GM21381 (cell line): ENCODE measurements around the gene TRRAP.

Source experiments
- ATAC-seq: cut with Tn5 transposase; IDR thresholded peaks from one replicate; pipeline ENCODE4 v1.9.1; 2021; ENCODE audit warnings: mild to moderate bottlenecking, moderate library complexity; ENCODE audit not compliant: unreplicated experiment

TRRAP gene

DNA sequence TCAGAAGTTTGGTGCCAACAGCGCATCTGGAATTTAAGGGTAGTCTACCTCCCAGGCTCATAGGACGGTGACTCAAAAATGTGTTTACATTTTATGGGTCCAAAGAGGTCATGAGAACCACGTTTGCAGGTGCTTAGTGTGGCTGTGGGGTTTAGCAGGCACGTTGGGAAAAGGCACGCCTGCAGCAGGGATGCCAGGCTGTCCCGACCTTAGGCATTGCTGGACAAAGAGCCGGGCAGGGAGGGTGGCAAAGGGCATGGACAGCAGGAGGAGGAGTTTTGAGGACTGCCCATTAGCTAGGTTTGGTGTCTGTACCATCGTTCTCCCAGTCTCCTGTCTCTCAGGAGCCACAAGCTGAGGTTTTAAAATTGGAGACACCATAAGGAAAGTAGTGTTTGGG is 104.4 kb downstream of the TRRAP start:
- no peak for ATAC-seq

DNA sequence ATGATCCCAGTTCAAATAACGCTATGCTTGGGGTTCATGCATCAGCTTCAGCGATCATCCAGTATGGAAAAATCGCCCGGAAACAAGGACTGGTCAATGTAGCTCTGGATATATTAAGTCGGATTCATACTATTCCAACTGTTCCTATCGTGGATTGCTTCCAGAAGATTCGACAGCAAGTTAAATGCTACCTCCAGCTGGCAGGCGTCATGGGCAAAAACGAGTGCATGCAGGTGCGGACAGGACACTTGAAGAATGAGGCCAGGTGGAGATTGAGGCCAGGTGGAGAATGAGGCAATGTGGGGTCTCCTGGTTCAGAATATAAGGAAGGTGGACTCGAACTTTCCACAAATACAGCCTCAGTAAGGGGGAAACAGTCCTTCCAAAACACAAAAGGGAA is 105.8 kb downstream of the TRRAP start:
- ATAC-seq = no peak

- no peak for ATAC-seq
Measured at GRCh38 chr7:98985406-98985805, 107.1 kb downstream of the TRRAP start.

DNA sequence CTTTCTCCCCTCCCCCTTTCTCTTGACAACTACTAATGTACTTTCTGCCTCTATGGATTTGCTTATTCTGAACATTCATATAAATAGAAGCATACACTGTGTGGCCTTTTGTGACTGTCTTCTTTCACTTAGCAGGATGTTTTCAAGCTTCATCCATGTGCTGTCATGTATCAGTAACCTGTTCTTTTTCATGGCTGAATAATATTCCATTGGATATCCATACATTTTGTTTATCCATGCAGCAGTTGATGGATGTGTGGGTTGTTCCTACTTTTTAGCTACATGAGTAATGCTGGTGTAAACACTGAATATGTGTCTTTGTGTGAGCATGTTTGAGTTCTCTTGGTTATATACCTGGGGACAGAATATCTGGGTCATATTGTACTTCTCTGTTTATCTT is 107.6 kb downstream of the TRRAP start:
- ATAC-seq = no peak

GRCh38 chr7:98988641-98989040 is 110.3 kb downstream of the TRRAP start:
- ATAC-seq = no peak

- no peak for ATAC-seq
Measured at GRCh38 chr7:98990356-98990755, 112.0 kb downstream of the TRRAP start.

DNA sequence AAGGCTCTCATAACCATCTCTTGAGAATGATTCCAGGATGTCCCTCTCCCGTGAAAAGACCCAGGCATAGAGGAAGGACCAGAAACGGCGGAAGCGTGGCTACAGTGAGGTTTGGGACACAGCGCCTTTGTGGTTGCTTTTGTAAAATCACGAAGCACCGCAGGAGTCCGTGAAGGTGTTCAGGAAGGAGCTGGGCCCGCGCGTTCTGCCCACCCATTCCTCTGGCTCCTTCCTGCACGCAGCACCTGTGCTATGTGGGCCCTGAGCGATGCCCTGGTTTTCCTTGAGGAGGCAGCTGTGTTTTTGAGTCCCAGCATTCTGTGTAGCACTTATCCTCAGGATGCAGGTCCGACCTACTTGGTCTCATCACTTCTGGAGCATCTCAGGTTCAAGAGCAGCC is 112.8 kb downstream of the TRRAP start:
- no peak for ATAC-seq

- no peak for ATAC-seq
Measured at GRCh38 chr7:98992076-98992475, 113.7 kb downstream of the TRRAP start.

DNA sequence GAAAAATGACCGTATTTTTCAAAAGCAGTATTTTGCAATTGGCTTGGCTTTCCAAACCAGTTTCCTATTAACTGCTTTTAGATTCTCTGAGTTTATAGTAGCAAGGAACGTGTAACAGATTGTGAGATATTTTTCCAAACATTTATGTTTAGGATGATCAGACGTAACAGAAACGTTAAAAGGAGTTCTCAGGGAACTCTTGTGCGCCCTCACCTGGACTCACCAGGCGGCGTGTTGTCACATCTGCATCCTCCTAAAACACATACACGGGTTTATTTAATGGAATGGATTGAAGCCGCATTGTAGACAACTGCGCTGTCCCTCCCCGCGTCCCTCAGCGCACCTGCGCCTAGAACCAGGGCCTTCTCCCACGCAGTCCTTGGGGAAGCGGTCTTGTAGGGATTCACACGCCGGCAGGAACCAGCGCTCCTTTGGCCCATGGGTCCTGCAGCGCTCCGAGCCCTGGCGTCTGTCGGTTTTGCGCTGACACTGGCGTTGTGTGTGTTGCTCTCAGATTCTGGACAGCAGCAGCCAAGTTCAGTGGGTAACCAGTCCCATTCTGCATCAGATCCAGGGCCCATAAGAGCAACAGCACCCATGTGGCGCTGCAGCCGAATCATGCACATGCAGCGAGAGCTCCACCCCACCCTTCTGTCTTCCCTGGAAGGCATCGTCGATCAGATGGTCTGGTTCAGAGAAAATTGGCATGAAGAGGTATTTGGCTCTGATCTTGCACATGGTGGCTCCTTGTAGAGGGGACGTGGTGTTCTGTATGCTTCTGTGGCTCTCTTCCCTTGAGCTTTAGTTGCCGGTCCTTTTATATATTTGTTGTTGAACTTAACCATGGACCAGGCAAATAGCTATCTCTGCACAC is 114.9 kb downstream of the TRRAP start:
- ATAC-seq = no peak

GRCh38 chr7:98994046-98994944 is 116.0 kb downstream of the TRRAP start:
- ATAC-seq = no peak

- no peak for ATAC-seq
Measured at GRCh38 chr7:98995111-98995510, 116.8 kb downstream of the TRRAP start.

DNA sequence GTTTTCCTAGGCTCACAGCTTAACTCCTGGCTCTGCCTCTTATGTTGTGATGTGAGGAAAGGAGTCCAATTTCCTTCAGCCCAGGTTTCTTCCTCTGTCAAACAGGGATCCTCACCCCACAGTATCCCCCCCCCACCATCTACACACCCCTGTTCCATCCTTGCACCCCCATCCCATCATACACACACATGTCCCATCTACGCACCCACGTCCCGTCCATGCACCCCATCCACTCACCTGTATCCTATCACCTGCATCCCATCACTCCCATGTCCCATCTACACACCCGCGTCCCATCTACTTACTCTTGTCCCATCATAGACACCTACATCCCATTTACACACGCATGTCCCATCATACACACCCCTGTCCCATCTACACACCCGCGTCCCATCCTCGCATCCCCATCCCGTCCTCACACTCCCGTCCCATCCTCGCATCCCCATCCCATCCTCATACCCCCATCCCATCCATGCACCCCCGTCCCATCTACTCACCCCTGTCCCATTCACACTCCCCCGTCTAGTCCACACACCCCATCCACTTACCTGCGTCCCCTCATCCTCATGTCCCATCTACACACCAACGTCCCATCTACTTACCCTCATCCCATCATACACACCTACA is 117.3 kb downstream of the TRRAP start:
- no peak for ATAC-seq

- peak; percentile 60 for ATAC-seq
Measured at GRCh38 chr7:98996150-98996552, 117.8 kb downstream of the TRRAP start.

DNA sequence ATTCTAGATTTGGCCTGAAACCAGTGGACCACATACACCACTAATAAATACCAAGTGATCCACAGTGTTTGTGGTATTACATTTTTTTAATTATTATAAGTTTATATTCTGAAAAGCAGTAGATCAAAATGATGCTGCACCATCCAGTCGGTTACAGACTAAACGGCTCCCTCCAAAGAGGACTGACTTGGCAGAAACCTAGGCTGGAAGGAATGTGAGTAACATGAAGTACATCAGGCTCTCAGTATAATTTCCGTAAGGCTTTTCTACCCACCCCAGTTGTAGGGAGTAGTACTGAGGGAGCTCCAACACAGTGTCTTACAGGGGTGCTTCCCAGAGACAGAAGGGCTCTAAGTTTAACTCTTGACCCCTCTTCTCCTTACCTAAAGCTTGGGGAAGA is 119.5 kb downstream of the TRRAP start:
- no peak for ATAC-seq

GRCh38 chr7:98998821-98999725 is 120.7 kb downstream of the TRRAP start:
- ATAC-seq = no peak

DNA sequence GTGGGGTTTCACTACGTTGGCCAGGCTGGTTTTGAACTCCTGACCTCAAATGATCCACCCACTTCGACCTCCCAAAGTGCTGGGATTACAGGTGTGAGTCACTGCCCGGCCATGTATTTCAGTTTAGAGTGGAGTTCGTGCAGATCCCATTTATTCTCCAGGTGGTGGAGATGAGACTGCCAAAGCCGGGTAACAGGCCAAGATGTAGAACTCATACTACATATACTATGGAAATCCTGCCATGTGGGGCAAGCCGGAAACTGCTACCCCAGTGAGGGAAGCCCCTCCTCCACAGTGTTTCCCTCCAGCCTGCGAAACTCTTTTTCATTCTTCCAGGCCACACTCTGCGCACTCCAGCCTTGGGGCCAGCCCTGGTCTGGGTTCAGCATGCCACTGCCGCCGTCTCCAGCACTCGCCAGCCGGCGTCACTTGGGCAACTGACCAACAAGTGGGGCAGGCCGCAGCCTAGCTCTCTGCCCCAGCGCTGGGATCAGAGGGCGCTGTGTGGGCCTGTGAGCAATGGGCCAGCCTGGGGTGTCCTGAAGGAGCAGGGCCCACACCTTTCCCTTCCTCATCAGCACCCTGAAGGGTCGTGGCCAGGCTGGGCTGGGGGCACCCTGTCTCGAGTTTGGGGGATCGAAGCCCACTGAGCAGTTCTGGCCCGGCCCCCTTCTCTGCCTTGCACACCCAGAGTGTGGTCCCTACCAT is 122.0 kb downstream of the TRRAP start:
- ATAC-seq = no peak

GRCh38 chr7:99000904-99001465 is 122.7 kb downstream of the TRRAP start:
- no peak for ATAC-seq

GRCh38 chr7:99001482-99002147 is 123.3 kb downstream of the TRRAP start:
- ATAC-seq = no peak
